Loucy (cell line): ENCODE results near the gene F13A1.

Source experiments
- H2AFZ ChIP-seq: fragments of 200-600 bp; sonication (generic); 2 replicates; pipeline ENCODE4 v1.6.0; 2016; ENCODE audit warnings: antibody characterized with exemption, mild to moderate bottlenecking, low read length, moderate library complexity
- H3F3A ChIP-seq: fragments of 200-600 bp; 2 replicates; pipeline ENCODE4 v1.6.0; 2016; ENCODE audit warnings: antibody characterized with exemption, low read depth, mild to moderate bottlenecking
- H3K27me3 ChIP-seq: fragments of 200-600 bp; sonication (generic); 2 replicates; pipeline ENCODE4 v1.6.1; 2014; ENCODE audit warnings: low read length, mild to moderate bottlenecking; ENCODE audit not compliant: insufficient read depth, poor library complexity, severe bottlenecking
- H3K36me3 ChIP-seq: fragments of 200-600 bp; sonication (generic); 2 replicates; pipeline ENCODE4 v1.6.1; 2016; ENCODE audit warnings: low read length; ENCODE audit not compliant: insufficient read depth
- H3K4me1 ChIP-seq: fragments of 200-600 bp; sonication (generic); 2 replicates; pipeline ENCODE4 v1.5.1; 2014; ENCODE audit warnings: low read length, mild to moderate bottlenecking; ENCODE audit not compliant: insufficient read depth, poor library complexity, severe bottlenecking
- H3K4me2 ChIP-seq: fragments of 200-600 bp; sonication (generic); 2 replicates; pipeline ENCODE4 v1.6.0; 2014; ENCODE audit warnings: antibody characterized with exemption, low read length, low read depth, mild to moderate bottlenecking; ENCODE audit not compliant: poor library complexity, severe bottlenecking
- H3K4me3 ChIP-seq: fragments of 200-600 bp; sonication (generic); 2 replicates; pipeline ENCODE4 v1.5.1; 2014; ENCODE audit warnings: low read length, mild to moderate bottlenecking, mixed read lengths; ENCODE audit not compliant: poor library complexity, severe bottlenecking
- H3K79me2 ChIP-seq: fragments of 200-600 bp; sonication (generic); 2 replicates; pipeline ENCODE4 v1.6.1; 2014; ENCODE audit warnings: low read length; ENCODE audit not compliant: insufficient read depth
- H3K9ac ChIP-seq: fragments of 200-600 bp; sonication (generic); 2 replicates; pipeline ENCODE4 v1.6.0; 2014; ENCODE audit warnings: mild to moderate bottlenecking, low read depth, low read length, moderate library complexity; ENCODE audit not compliant: poor library complexity, severe bottlenecking
- H3K9me2 ChIP-seq: fragments of 200-600 bp; sonication (generic); replicated peaks from 2 replicates; pipeline ENCODE4 v1.6.1; 2016; ENCODE audit warnings: low read depth, low read length, mixed read lengths
- H3K9me3 ChIP-seq: fragments of 200-600 bp; sonication (generic); 2 replicates; pipeline ENCODE4 v1.6.1; 2014; ENCODE audit warnings: mild to moderate bottlenecking, antibody characterized with exemption, low read length, low read depth; ENCODE audit not compliant: insufficient read depth
- H4K20me1 ChIP-seq: fragments of 200-600 bp; sonication (generic); 2 replicates; pipeline ENCODE4 v1.6.0; 2014; ENCODE audit warnings: antibody characterized with exemption, low read length, mild to moderate bottlenecking; ENCODE audit not compliant: insufficient read depth, poor library complexity, severe bottlenecking
- CTCF ChIP-seq: fragments of 200-600 bp; sonication (generic); conservative IDR thresholded peaks from 2 replicates; pipeline ENCODE4 v1.5.1; 2014; ENCODE audit warnings: mild to moderate bottlenecking, antibody characterized with exemption, low read length
- EZH2phosphoT487 ChIP-seq: fragments of 200-600 bp; IDR thresholded peaks from 2 replicates; pipeline ENCODE4 v1.6.1; 2018; ENCODE audit warnings: antibody characterized with exemption, mild to moderate bottlenecking, moderate library complexity, borderline replicate concordance

The F13A1 gene

GRCh38 chr6:6330407-6330806 is 9.9 kb upstream of the F13A1 start:
- H3K4me1 ChIP-seq: peaks cover 36% of the 10 kb centered on the region
- H3F3A ChIP-seq: no peaks in the 10 kb centered on the region
- no peaks in the 10 kb centered on the region for H3K36me3 ChIP-seq
- no peak overlapping the region for H3K9ac ChIP-seq
- H3K9me3 ChIP-seq: no peaks in the 10 kb centered on the region
- TF ChIP-seq CTCF (no peak), EZH2phosphoT487 (peak; percentile 29; the same call in 1 of the 2 replicates)
- peak overlapping the region; percentile 52 for H3K4me2 ChIP-seq
- H2AFZ ChIP-seq: no peak overlapping the region
- H3K9me2 ChIP-seq: no peaks in the 10 kb centered on the region
- no peaks in the 10 kb centered on the region for H4K20me1 ChIP-seq
- H3K79me2 ChIP-seq: no peaks in the 10 kb centered on the region
- H3K4me3 ChIP-seq: peak overlapping the region; percentile 39
- H3K27me3 ChIP-seq: peaks cover 3% of the 10 kb centered on the region

- no peaks in the 10 kb centered on the region for H3F3A ChIP-seq
- H3K36me3 ChIP-seq: no peaks in the 10 kb centered on the region
- H3K9me3 ChIP-seq: no peaks in the 10 kb centered on the region
- H3K4me2 ChIP-seq: no peak overlapping the region
- TF ChIP-seq CTCF (no peak), EZH2phosphoT487 (no peak)
- no peak overlapping the region for H2AFZ ChIP-seq
- H3K4me3 ChIP-seq: no peak overlapping the region
- H4K20me1 ChIP-seq: no peaks in the 10 kb centered on the region
- H3K9ac ChIP-seq: no peak overlapping the region
- H3K9me2 ChIP-seq: no peaks in the 10 kb centered on the region
- H3K27me3 ChIP-seq: peaks cover 10% of the 10 kb centered on the region
- H3K4me1 ChIP-seq: peaks cover 42% of the 10 kb centered on the region
- no peaks in the 10 kb centered on the region for H3K79me2 ChIP-seq
Observed at GRCh38 chr6:6328451-6328850, 8.0 kb upstream of the F13A1 start.

GRCh38 chr6:6323352-6323751 is 2.9 kb upstream of the F13A1 start:
- Histone ChIP-seq H3K36me3 (no peaks in the 10 kb centered on the region), H4K20me1 (no peaks in the 10 kb centered on the region), H3K4me1 (peaks cover 12% of the 10 kb centered on the region), H3F3A (no peaks in the 10 kb centered on the region), H3K4me2 (no peak overlapping the region), H3K9ac (no peak overlapping the region), H2AFZ (no peak overlapping the region), H3K9me2 (no peaks in the 10 kb centered on the region), H3K4me3 (no peak overlapping the region), H3K9me3 (no peaks in the 10 kb centered on the region), H3K27me3 (peaks cover 49% of the 10 kb centered on the region), H3K79me2 (no peaks in the 10 kb centered on the region)
- TF ChIP-seq CTCF (no peak), EZH2phosphoT487 (no peak)
